ENCODE measurements around the gene TAS2R20.

DNA sequence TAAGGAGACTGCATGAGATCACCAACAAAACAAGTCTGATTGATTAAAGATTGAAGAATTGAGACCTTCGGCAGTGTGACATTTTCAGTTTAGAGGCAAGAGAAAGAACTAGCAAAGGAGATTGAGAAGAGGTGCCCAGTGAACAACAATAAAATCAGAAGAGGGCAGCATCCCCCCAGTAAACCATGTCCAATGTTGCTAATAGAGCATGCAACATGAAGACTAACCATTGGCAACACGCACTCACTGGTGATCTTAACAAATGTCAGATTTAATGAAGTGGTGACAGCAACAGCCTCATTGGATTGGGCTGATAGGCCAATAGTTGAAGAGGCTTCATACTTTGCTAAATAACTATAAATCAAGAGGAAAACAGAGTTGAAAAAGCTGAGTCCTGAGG lies 38.3 kb downstream of the TAS2R20 start:
- TF ChIP-seq, protein P1, sequence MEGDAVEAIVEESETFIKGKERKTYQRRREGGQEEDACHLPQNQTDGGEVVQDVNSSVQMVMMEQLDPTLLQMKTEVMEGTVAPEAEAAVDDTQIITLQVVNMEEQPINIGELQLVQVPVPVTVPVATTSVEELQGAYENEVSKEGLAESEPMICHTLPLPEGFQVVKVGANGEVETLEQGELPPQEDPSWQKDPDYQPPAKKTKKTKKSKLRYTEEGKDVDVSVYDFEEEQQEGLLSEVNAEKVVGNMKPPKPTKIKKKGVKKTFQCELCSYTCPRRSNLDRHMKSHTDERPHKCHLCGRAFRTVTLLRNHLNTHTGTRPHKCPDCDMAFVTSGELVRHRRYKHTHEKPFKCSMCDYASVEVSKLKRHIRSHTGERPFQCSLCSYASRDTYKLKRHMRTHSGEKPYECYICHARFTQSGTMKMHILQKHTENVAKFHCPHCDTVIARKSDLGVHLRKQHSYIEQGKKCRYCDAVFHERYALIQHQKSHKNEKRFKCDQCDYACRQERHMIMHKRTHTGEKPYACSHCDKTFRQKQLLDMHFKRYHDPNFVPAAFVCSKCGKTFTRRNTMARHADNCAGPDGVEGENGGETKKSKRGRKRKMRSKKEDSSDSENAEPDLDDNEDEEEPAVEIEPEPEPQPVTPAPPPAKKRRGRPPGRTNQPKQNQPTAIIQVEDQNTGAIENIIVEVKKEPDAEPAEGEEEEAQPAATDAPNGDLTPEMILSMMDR (conservative IDR thresholded peaks at IDR 0.05; ENCODE audit: low read depth, low read length) = peak; percentile 32
- TF ChIP-seq EZH2 (IDR thresholded peaks at IDR 0.05; ENCODE audit: borderline replicate concordance, low read depth, low read length, poor library complexity, severe bottlenecking) = no peak
